HepG2 (cell line): ENCODE measurements around the gene LRRC3.
A peak's percentile ranks its signal among the peaks of the same experiment; 100 is the strongest.
"Not testable (repeated sequence)": the region's sequence is repeated elsewhere in the genome, so short reads cannot be mapped to it uniquely, and the experiment has no call there.

ENCODE experiments used
- AGO1 ChIP-seq: fragments of 200-400 bp; formaldehyde crosslinking; IDR thresholded peaks from 2 replicates; pipeline ENCODE4 v1.6.1; 2017; ENCODE audit warnings: mild to moderate bottlenecking, low read depth, low read length, moderate library complexity; ENCODE audit not compliant: poor library complexity, severe bottlenecking
- CERS6 ChIP-seq: sonication (generic); formaldehyde crosslinking; IDR thresholded peaks from 2 replicates; pipeline ENCODE4 v1.5.0; 2020; ENCODE audit warnings: missing genetic modification reagents
- ELF1 ChIP-seq: sonication (generic); formaldehyde crosslinking; IDR thresholded peaks from 2 replicates; pipeline ENCODE4 v1.4.0; 2020; ENCODE audit warnings: missing genetic modification reagents
- PATZ1 ChIP-seq: sonication (generic); formaldehyde crosslinking; IDR thresholded peaks from 2 replicates; pipeline ENCODE4 v1.4.0; 2020; ENCODE audit warnings: missing genetic modification reagents
- SRSF1 ChIP-seq: fragments of 200-400 bp; formaldehyde crosslinking; optimal IDR thresholded peaks from 2 replicates; pipeline ENCODE3; 2017; ENCODE audit warnings: mild to moderate bottlenecking, low read depth, low read length, moderate library complexity
- TAF1 ChIP-seq: sonication (generic); formaldehyde crosslinking; IDR thresholded peaks from 2 replicates; pipeline ENCODE4 v1.4.0; 2020; ENCODE audit warnings: missing genetic modification reagents
- ZSCAN30 ChIP-seq: sonication (generic); formaldehyde crosslinking; IDR thresholded peaks from 2 replicates; pipeline ENCODE4 v1.5.0; 2020; ENCODE audit warnings: mild to moderate bottlenecking, missing genetic modification reagents

GRCh38 chr21:44503006-44503889 lies 47.9 kb downstream of the LRRC3 start:
- TF ChIP-seq SRSF1; TAF1 (CRISPR knock-in tag); CERS6 (CRISPR knock-in tag); PATZ1 (CRISPR knock-in tag); ZSCAN30; ELF1 (CRISPR knock-in tag): not testable (repeated sequence)
- TF ChIP-seq AGO1: peak; percentile 74
